Uterus (tissue), 2 donors: Measurements from ENCODE around the gene ZBTB47.

Experiments used
- POLR2A ChIP-seq, 2 donors: fragments of 450-650 bp; IDR thresholded peaks; one replicate each; pipeline ENCODE4 v1.6.1; 2016; ENCODE audit warnings: antibody characterized with exemption in 2 of 2, mild to moderate bottlenecking in 1 of 2, moderate library complexity in 1 of 2
- TF ChIP-seq, protein P1 (sequence below), 4 experiments: fragments of 200-600 bp in 2 of 4; fragments of 450-650 bp in 2 of 4; sonication (generic) in 2 of 4; IDR thresholded peaks; one replicate each; pipeline ENCODE4 v1.5.1; 2016 to 2019; ENCODE audit warnings: antibody characterized with exemption in 4 of 4, mild to moderate bottlenecking in 2 of 4, moderate library complexity in 1 of 4

DNA sequence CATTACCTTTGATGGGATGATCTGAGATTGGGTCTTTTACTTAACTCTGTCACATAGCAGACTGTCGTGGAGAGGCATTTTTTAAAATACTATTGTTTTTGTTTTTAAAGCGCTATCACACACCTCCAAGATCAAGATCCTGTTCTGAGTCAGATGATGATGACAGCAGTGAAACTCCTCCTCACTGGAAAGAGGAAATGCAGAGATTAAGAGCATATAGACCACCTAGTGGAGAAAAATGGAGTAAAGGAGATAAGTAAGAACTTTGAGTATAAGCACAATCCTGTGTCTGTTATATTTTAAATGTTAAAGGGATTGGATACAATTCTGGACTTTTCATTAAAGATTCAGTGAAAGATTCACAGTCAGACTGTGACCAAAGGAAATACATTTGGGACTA lies 18.4 kb upstream of the ZBTB47 start:
- no peak for TF ChIP-seq POLR2A (IDR thresholded peaks at IDR 0.05)
- TF ChIP-seq, protein P1, sequence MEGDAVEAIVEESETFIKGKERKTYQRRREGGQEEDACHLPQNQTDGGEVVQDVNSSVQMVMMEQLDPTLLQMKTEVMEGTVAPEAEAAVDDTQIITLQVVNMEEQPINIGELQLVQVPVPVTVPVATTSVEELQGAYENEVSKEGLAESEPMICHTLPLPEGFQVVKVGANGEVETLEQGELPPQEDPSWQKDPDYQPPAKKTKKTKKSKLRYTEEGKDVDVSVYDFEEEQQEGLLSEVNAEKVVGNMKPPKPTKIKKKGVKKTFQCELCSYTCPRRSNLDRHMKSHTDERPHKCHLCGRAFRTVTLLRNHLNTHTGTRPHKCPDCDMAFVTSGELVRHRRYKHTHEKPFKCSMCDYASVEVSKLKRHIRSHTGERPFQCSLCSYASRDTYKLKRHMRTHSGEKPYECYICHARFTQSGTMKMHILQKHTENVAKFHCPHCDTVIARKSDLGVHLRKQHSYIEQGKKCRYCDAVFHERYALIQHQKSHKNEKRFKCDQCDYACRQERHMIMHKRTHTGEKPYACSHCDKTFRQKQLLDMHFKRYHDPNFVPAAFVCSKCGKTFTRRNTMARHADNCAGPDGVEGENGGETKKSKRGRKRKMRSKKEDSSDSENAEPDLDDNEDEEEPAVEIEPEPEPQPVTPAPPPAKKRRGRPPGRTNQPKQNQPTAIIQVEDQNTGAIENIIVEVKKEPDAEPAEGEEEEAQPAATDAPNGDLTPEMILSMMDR (IDR thresholded peaks at IDR 0.05), result no peak
